ENCODE results near the gene NUP62.
"Not testable (repeated sequence)": the region's sequence is repeated elsewhere in the genome, so short reads cannot be mapped to it uniquely, and the experiment has no call there.

Gene NUP62

GRCh38 chr19:49951806-49952478 is 22.6 kb upstream of the NUP62 start:
- DNase-seq, result no peak

DNA sequence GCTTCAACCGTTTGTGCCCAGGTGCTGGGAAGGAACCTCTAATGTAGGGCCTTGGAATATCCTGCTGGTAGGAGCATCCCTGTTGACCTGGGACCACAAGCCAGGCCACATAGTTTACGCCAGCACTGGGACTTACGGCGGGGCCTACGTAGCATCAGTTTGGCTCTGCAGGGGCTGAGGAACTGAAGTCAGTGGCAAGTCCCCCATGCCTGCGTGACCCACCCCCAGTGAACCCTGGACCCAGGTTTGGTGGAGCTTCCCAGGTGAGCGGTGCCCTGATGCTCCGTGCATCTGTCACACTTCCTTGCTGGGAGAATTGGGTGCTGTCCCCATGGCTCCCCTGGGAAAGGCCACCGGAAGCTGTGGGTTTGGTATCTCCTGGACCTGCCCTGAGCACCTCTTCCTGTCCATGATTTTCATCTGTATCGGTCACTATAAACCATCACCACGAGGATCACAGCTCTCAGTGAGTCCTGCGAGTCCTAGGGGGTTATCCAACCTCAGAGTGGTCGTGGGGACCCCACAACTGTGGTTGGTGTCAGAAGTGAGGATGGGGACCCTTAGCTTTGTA is 21.7 kb upstream of the NUP62 start:
- no peak for DNase-seq

GRCh38 chr19:49950590-49950948 is 21.3 kb upstream of the NUP62 start:
- DNase-seq, result no peak

DNA sequence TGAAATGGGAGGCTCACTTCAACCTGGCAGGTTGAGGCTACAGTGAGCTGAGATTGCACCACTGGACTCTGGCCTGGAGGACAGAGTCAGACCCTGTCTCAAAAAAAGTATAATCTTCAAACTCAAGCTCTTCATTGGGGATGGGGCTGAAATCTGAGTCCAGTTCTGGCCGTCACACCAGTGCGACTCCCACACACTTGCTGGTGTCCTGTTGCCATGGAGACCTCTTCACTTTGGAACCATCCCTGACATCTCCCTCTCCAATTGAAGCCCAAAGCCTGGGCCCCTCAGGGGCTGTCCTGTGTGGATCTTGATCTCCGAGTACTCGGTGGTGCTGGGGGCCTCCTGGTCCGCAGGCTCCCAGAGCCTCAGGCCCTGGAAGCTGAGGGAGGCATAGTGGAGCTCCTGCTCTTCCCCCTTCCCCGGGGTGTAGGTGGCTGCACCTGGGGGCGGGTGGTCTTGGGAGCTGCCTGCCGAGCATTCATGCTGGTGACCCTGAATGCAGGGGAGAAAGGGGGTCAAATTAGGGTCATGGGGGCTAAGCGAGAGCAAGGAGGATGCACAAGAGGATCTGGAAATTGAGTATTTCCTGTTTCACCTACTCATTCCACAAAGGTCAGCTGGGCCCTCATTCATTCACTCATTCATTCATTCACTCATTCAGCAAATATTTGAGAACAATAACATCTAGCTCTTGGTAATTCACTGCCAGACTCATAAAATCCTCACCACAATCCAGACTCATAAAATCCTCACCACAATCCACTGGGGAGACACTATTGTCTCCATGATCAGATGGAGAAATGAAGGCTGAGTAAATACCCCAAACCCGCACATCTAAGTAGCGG is 20.7 kb upstream of the NUP62 start:
- no peak for DNase-seq

DNA sequence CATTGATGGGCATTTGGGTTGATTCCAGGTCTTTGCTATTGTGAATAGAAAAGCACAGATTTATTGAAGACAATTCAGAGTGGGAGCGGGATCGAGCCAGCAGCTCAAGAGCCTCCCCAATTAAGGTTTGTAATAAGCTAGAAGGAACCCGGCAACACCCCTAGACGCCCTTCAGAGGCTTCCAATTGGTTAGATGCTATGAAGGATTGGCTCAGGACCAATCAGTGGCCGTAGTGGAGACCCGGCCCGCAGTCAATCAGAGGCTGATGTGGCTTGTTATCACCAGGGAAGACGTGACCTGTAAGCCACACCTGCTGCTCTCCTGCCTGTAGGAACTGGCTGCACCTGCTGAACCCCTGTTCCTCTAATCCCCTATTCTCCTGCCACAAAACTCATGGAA is 17.1 kb upstream of the NUP62 start:
- no peak for DNase-seq

GRCh38 chr19:49944567-49944966 is 15.3 kb upstream of the NUP62 start:
- not testable (repeated sequence) for DNase-seq

GRCh38 chr19:49940482-49940791 is 11.1 kb upstream of the NUP62 start:
- DNase-seq, result no peak

GRCh38 chr19:49939721-49940481 is 10.6 kb upstream of the NUP62 start:
- DNase-seq, result no peak

DNA sequence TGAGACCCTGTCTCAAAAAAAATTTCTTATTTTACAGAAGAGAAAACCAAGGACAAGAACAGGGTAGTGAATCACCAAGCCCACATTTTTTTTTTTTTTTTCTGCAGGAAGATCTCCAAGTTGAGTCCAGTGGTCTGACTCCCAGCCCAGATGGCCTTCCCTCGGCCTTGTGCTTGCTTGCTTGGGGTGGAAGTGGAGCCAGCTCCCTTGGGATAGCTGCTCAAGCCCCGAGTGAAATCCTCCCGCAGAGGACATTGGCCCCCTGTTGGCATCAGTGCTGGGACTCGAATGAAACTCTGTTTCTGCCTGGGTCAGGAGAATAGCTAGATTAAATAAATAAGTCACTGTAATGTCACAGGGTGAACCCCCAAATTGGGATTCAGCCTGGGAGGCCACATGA is 9.4 kb upstream of the NUP62 start:
- DNase-seq, result no peak

GRCh38 chr19:49937750-49938381 is 8.6 kb upstream of the NUP62 start:
- DNase-seq, result peak; percentile 46

DNA sequence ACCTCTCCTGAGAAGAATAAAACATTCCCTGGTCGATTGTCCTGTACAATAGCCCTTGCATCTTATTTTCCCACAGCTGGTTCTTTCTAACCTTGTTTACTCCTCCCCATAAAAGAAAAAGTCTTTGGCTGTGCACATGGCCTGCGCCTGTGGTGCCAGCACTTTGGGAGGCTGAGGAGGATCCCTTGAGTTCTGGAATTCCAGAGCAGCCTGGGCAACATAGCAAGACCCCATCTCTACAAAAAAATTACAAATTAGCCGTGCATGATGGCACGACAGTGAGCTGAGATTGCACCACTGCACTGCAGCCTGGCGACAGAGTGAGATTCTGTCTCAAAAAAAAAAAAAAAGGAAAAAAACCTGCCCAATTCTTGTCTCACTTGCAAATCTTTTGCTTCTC is 7.2 kb upstream of the NUP62 start:
- DNase-seq, result no peak

DNA sequence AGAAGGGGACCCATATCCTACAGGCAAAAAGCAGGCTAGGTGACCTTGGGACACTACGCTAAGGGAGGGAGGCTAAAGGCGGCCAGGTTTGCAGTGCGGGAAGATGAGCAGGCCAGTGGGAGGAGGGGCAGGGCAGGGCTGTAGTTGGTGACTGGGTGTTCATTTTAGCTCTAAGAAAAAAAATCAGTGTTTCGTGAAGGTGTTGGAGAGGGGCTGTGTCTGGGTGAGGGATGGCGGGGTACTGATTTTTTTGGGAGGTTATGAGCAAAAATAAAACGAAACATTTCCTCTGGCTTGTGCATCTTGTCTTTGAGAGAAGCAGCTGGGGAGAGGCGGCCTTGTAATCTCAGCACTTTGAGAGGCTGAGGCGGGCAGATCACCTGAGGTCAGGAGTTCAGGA is 4.3 kb upstream of the NUP62 start:
- no peak for DNase-seq

GRCh38 chr19:49932731-49933131 is 3.4 kb upstream of the NUP62 start:
- DNase-seq, result no peak

DNA sequence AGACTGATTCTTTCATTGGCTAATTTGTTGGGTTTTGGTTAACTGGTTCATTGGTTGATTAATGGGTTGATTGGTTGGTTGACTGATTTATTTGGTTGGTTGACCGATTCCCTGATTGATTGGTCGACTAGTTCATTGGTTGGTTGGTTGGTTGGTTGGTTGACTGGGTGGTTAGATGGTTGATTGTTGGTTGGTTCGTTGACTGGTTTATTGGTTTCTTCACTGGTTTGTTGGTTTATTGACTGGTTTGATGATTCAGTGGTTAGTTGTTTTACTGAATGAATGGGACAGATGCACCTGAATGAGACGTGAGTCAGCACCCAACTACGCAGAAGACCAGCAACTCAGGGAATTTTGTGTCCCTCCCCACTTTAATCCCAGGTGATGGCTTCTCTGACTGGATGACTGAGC is 2.7 kb upstream of the NUP62 start:
- DNase-seq, result no peak

GRCh38 chr19:49931293-49932040 is 2.2 kb upstream of the NUP62 start:
- DNase-seq, result no peak

DNA sequence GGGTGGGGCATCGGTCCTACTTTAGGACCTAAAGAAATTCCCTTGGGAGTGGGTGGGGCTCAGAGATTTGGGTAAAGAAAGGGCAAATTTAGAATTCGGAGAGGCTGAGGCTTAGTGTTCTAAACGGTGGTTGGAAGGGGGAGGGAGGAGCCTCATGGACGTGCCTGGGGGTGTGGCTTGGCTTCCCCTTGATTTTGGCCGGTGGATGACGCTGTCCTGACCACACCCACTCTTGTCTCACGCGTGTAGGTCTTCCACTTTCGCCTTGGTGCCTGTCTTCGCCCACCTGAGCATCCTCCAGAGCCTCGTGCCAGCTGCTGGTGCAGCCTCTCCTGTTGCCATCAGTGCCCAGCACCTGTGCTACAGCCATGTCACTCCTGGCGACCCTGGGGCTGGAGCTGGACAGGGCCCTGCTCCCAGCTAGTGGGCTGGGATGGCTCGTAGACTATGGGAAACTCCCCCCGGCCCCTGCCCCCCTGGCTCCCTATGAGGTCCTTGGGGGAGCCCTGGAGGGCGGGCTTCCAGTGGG is 1.2 kb upstream of the NUP62 start:
- no peak for DNase-seq

- peak; percentile 56 for DNase-seq
Observed at GRCh38 chr19:49929611-49930482, 543 bp upstream of the NUP62 start.

- no peak for DNase-seq
Observed at GRCh38 chr19:49927526-49928264, 1.6 kb downstream of the NUP62 start.

DNA sequence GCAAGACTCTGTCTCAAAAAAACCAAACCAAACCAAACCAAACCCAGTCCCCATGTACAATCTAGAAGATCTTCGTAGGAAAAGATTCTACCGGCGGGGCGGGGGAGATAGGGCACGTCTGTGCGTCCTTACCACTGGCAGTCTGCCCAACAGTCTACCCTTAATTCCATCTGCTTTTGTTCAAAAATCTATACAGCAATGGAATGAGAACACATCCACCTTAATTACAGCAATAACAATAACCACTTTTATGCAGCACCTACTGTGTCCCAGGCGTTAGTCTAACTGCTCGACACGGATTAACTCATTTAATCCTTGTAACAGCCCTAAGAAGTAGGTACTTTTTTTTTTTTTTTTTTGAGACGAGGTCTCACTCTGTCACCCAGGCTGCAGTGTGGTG is 2.8 kb downstream of the NUP62 start:
- no peak for DNase-seq

- DNase-seq, result no peak
Observed at GRCh38 chr19:49925486-49925885, 3.8 kb downstream of the NUP62 start.

DNA sequence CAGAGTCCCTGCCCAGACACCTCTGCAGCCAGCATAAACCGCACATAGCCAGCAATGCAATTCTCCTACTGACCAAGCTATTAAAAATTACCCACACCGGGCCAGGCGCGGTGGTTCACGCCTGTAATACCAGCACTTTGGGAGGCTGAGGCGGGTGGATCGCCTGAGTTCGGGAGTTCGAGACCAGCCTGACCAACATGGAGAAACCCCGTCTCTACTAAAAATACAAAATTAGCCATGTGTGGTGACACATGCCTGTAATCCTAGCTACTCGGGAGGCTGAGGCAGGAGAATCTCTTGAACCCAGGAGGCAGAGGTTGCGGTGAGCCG is 4.5 kb downstream of the NUP62 start:
- not testable (repeated sequence) for DNase-seq
